Nephron (organoid): ENCODE results near the gene DCST1.

Experiments used
- H3K27ac Mint-ChIP-seq, 3 experiments: 2 replicates each; pipeline ENCODE4 v1.8.0; 2020; ENCODE audit warnings: mixed read lengths in 3 of 3, mild to moderate bottlenecking in 2 of 3, moderate library complexity in 1 of 3
- H3K27me3 Mint-ChIP-seq: 2 replicates; pipeline ENCODE4 v1.8.0; 2021; ENCODE audit warnings: low read depth, mild to moderate bottlenecking, moderate library complexity, mixed read lengths
- H3K36me3 Mint-ChIP-seq: 2 replicates; pipeline ENCODE4 v1.8.0; 2020; ENCODE audit warnings: low read depth, mixed read lengths
- H3K4me1 Mint-ChIP-seq: 2 replicates; pipeline ENCODE4 v1.8.0; 2020; ENCODE audit warnings: mixed read lengths
- H3K4me3 Mint-ChIP-seq, 3 experiments: 2 replicates each; pipeline ENCODE4 v1.8.0; 2020; ENCODE audit warnings: mild to moderate bottlenecking in 3 of 3, mixed read lengths in 3 of 3, moderate library complexity in 2 of 3
- H3K9me3 Mint-ChIP-seq: 2 replicates; pipeline ENCODE4 v1.8.0; 2020; ENCODE audit warnings: mixed read lengths
- TF ChIP-seq, protein P1 (sequence below), 3 experiments: fragments of 200-600 bp; sonication (generic); IDR thresholded peaks; one replicate each; pipeline ENCODE4 v1.5.0; 2021; ENCODE audit warnings: antibody characterized with exemption in 3 of 3; ENCODE audit not compliant: unreplicated experiment in 3 of 3

DCST1 gene

DNA sequence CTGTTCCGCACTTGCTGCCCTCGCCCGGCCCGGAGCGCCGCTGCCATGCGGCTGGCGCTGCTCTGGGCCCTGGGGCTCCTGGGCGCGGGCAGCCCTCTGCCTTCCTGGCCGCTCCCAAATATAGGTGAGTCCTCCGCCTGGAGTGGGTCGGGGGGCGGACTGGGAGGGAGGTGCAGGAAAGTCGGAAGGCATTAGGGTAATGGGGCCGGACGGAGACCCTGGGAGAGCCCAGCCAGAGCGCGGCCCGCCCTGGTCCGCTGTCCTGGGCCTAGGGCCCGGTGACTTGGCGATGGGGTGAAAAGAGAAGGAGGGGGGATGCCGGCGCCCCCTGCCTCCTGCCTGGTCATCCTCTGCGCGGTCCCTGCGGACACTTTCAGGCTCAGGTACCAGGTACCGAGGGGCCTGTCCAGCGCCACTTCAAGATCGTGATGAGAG is 17.7 kb downstream of the DCST1 start:
- H3K27ac Mint-ChIP-seq: no peak overlapping the region
- peaks cover 18% of the 10 kb centered on the region for H3K4me1 Mint-ChIP-seq
- H3K9me3 Mint-ChIP-seq: no peaks in the 10 kb centered on the region
- no peaks in the 10 kb centered on the region for H3K36me3 Mint-ChIP-seq
- H3K27me3 Mint-ChIP-seq: peaks cover 8% of the 10 kb centered on the region
- H3K4me3 Mint-ChIP-seq: peak overlapping the region; percentile 80 to 85 (median 81)
- TF ChIP-seq, protein P1, sequence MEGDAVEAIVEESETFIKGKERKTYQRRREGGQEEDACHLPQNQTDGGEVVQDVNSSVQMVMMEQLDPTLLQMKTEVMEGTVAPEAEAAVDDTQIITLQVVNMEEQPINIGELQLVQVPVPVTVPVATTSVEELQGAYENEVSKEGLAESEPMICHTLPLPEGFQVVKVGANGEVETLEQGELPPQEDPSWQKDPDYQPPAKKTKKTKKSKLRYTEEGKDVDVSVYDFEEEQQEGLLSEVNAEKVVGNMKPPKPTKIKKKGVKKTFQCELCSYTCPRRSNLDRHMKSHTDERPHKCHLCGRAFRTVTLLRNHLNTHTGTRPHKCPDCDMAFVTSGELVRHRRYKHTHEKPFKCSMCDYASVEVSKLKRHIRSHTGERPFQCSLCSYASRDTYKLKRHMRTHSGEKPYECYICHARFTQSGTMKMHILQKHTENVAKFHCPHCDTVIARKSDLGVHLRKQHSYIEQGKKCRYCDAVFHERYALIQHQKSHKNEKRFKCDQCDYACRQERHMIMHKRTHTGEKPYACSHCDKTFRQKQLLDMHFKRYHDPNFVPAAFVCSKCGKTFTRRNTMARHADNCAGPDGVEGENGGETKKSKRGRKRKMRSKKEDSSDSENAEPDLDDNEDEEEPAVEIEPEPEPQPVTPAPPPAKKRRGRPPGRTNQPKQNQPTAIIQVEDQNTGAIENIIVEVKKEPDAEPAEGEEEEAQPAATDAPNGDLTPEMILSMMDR (IDR thresholded peaks at IDR 0.05; ENCODE audit: unreplicated experiment in 3 of 3): no peak

DNA sequence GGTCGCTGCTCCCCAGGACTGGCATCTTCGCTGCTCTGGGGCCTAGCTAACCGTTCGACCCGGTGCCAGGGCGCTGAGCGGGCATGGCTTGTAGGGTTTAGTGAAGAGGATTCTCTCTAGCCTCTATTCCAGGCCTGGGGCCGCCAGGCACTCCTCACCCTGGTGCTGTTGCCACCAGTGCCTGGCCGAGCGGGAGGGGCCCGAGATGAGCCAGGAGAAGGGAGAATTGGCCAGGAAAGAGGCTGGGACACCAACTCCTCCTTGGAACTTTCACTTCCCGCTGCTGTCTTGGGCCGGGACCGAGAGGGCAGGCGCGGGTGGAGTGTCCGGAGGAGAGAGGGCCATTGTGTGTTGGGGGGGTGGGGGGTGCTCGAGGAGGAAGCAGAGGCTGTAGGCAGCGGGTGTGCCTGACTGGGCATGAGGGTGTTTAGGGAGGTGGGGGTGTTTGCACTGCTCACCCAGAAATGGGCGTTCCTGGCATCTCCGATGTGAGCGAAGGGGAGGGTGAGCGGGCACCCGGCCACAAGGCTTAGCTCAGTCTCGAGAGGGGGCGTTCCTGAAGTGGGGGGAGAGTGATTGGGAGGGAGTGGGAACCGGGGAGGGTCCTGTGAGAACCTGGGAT is 18.3 kb downstream of the DCST1 start:
- TF ChIP-seq, protein P1 (IDR thresholded peaks at IDR 0.05; ENCODE audit: unreplicated experiment in 3 of 3): no peak
- Mint-ChIP-seq H3K36me3 (no peaks in the 10 kb centered on the region), H3K9me3 (no peaks in the 10 kb centered on the region), H3K27me3 (peaks cover 8% of the 10 kb centered on the region), H3K4me3 (peak overlapping the region; percentile 80 to 85 (median 81)), H3K27ac (no peak overlapping the region), H3K4me1 (peaks cover 18% of the 10 kb centered on the region)

DNA sequence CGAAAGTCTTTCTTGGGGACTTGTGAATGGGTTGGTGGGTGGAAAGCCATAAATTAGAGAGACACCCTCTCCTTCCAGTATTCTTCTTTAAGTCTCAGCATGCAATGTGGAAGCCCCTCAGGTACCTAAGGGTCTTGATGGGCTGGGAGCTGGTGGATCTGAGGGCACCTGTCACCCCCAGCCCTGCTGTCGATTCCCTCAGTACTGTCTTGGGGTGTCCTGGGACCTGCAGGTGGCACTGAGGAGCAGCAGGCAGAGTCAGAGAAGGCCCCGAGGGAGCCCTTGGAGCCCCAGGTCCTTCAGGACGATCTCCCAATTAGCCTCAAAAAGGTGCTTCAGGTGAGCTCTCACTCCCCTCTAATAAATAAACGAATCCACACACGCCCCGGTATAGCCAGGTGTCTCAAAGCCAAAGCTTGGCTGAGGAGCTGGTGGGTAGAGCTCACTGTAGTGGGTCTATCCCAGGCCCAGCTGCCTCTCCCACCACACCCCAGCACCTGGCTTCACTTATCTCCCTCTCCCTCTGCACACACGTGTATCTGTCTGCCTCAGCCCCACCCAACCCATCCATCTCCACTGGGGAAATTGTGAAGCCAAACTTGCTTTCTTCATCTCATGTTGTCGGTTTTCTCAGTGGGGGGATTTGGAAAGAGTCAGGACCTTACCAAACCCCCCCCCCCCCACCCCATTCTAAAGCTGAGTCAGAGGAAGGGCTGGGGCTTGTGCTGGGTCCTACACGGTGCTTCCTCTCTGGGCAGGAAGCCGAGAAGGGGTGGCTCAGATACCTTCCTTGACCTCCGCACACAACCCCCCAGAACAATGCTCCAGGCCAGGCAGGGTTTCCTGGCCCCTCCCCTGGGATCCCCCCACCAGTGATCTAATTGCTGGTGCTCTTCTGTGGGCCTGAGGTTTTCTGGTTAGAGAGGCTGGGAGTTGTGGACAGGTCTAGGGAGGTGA is 19.1 kb downstream of the DCST1 start:
- Mint-ChIP-seq H3K27ac (no peak overlapping the region), H3K9me3 (no peaks in the 10 kb centered on the region), H3K4me3 (peak overlapping the region; percentile 80 to 85 (median 81)), H3K36me3 (no peaks in the 10 kb centered on the region), H3K4me1 (peaks cover 18% of the 10 kb centered on the region), H3K27me3 (peaks cover 8% of the 10 kb centered on the region)
- TF ChIP-seq, protein P1 (IDR thresholded peaks at IDR 0.05; ENCODE audit: unreplicated experiment in 3 of 3): no peak

DNA sequence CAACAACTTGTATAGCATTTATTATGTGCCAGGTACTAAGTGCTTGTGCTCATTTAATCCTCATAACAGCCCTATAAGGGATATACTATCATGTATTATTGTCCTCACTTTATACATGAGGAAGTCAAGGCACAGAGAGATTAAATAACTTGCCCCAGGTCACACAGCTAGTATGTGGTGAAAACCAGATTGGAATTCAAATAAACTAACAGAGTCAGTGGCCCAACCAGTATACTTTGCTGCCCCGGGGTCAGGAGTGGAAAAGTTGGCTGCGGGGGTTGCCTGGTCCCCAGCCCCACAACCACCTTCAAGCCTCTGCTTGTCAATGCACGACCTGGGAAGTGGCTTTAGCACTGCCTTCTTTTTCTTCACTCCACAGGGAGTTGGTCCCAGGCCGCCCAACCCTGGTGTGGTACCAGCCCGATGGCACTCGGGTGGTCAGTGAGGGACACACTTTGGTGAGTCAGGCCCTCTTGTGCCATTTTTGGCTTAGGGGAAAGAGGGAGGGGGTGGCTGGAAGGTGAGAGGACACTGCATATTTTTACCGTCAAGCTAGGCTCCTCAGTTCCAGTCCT is 20.0 kb downstream of the DCST1 start:
- peaks cover 16% of the 10 kb centered on the region for H3K4me1 Mint-ChIP-seq
- H3K27ac Mint-ChIP-seq: no peak overlapping the region
- no peaks in the 10 kb centered on the region for H3K9me3 Mint-ChIP-seq
- TF ChIP-seq, protein P1 (IDR thresholded peaks at IDR 0.05; ENCODE audit: unreplicated experiment in 3 of 3): no peak
- H3K36me3 Mint-ChIP-seq: no peaks in the 10 kb centered on the region
- peak overlapping the region; percentile 57 to 61 (median 60) for H3K4me3 Mint-ChIP-seq
- H3K27me3 Mint-ChIP-seq: peaks cover 8% of the 10 kb centered on the region

DNA sequence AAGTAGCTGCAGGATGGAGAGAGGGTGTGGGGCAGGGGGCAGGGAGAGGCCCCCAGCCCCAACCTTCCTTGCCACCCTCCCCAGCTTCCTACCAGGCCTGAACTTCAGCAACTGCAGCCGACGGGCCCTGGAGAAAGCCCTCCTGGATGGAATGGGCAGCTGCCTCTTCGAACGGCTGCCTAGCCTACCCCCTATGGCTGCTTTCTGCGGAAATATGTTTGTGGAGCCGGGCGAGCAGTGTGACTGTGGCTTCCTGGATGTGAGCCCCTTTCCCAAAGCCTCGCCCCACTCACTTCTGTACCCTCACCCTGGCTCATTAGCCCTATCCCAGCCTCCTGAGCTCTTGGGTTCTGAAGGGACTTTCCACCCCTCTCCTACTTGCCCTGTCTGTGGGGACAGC is 23.5 kb downstream of the DCST1 start:
- Mint-ChIP-seq H3K27ac (no peak overlapping the region), H3K36me3 (no peaks in the 10 kb centered on the region), H3K9me3 (no peaks in the 10 kb centered on the region), H3K27me3 (peaks cover 13% of the 10 kb centered on the region), H3K4me1 (no peaks in the 10 kb centered on the region), H3K4me3 (no peak overlapping the region)
- TF ChIP-seq, protein P1 (IDR thresholded peaks at IDR 0.05; ENCODE audit: unreplicated experiment in 3 of 3): no peak
